ENCODE results near the gene TMED4. TPM values are rescaled to one million over a fixed set of nuclear protein-coding genes. Genes with fewer than 3 reads are reported as not detected.

Gene TMED4
- total and polyA plus RNA-seq, 4 donors = 46.4 to 106 (median 66.7) TPM

- DNase-seq (peak in 1 of 3 donors; percentile 16), ATAC-seq (ENCODE audit: insufficient read depth, low FRiP score) (no peak)
- no peaks in the 10 kb centered on the region for H3K36me3 ChIP-seq (ENCODE audit: control insufficient read depth in 4 of 4, insufficient read depth in 4 of 4, low read length in 4 of 4)
- no peak overlapping the region for H3K4me3 ChIP-seq
- H3K27me3 ChIP-seq (ENCODE audit: control insufficient read depth in 3 of 3, insufficient read depth in 3 of 3, low read length in 2 of 3) = peaks cover 0 to 5% (median 0%) of the 10 kb centered on the region in 3 donors
- no peak for TF ChIP-seq CTCF (IDR thresholded peaks at IDR 0.05; ENCODE audit: control extremely low read depth, extremely low read depth)
- peaks cover 0 to 2% (median 0%) of the 10 kb centered on the region in 4 donors for H3K9me3 ChIP-seq (ENCODE audit: control insufficient read depth in 4 of 4, insufficient read depth in 3 of 4, low read length in 3 of 4)
- no peak overlapping the region for H3K9ac ChIP-seq (ENCODE audit: insufficient read depth in 1 of 2, low read length in 2 of 2)
- H3K4me1 ChIP-seq (ENCODE audit: control insufficient read depth in 5 of 5, insufficient read depth in 5 of 5, low read length in 5 of 5) = no peaks in the 10 kb centered on the region
- H3K27ac ChIP-seq (ENCODE audit: low read depth in 1 of 2, low read length in 1 of 2) = no peak overlapping the region
- whole genome bisulfite sequencing, 2 donors = 41 to 47% methylated on average over 6 of the region's 6 CpGs
Observed at GRCh38 chr7:44547536-44548231, 34.3 kb downstream of the TMED4 start.

DNA sequence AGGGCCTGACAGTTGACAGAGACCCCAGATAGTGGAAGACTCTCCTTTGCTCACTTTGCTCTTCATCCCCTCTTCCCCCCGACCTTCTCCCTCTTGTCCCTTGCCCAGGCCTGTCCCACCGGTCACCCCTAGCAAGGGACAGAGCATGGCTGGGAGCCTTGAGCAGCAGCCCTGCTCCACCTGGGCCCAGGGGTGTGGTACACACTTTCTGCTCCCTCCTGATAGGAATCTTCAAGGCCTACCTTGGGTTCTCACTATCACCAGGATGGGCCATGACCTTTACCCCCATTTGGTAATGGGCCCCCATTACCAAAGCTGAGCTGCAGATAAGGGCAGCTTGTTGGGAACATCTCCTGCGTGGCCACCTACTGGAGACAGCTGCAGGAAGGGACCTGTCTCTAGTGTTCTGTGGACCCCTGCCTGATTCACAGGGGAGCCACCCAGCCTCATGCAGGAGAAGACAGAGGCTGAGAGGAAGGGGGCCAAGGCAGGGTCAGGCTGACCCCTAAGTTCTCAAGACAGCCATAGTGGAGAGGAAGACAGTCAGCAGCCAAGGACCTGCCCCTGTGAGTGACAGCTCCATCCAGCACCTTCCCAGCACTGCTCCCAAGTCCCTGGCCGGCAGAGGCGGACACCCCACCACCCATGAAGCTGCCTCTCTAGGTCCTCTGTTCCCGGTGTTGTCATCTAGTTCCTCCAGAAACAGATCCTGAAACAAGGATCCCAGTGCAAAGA lies 40.0 kb downstream of the TMED4 start:
- Histone ChIP-seq H3K4me3 (no peak overlapping the region), H3K9ac (ENCODE audit: insufficient read depth in 1 of 2, low read length in 2 of 2) (no peak overlapping the region), H3K4me1 (ENCODE audit: control insufficient read depth in 5 of 5, insufficient read depth in 5 of 5, low read length in 5 of 5) (no peaks in the 10 kb centered on the region), H3K27me3 (ENCODE audit: control insufficient read depth in 3 of 3, insufficient read depth in 3 of 3, low read length in 2 of 3) (no peaks in the 10 kb centered on the region), H3K36me3 (ENCODE audit: control insufficient read depth in 4 of 4, insufficient read depth in 4 of 4, low read length in 4 of 4) (no peaks in the 10 kb centered on the region), H3K27ac (ENCODE audit: low read depth in 1 of 2, low read length in 1 of 2) (no peak overlapping the region), H3K9me3 (ENCODE audit: control insufficient read depth in 4 of 4, insufficient read depth in 3 of 4, low read length in 3 of 4) (no peaks in the 10 kb centered on the region)
- no peak for ATAC-seq (ENCODE audit: insufficient read depth, low FRiP score)
- no peak for TF ChIP-seq CTCF (IDR thresholded peaks at IDR 0.05; ENCODE audit: control extremely low read depth, extremely low read depth)
- WGBS, 2 donors = 91 to 94% methylated on average over 6 of the region's 6 CpGs
- DNase-seq = no peak

DNA sequence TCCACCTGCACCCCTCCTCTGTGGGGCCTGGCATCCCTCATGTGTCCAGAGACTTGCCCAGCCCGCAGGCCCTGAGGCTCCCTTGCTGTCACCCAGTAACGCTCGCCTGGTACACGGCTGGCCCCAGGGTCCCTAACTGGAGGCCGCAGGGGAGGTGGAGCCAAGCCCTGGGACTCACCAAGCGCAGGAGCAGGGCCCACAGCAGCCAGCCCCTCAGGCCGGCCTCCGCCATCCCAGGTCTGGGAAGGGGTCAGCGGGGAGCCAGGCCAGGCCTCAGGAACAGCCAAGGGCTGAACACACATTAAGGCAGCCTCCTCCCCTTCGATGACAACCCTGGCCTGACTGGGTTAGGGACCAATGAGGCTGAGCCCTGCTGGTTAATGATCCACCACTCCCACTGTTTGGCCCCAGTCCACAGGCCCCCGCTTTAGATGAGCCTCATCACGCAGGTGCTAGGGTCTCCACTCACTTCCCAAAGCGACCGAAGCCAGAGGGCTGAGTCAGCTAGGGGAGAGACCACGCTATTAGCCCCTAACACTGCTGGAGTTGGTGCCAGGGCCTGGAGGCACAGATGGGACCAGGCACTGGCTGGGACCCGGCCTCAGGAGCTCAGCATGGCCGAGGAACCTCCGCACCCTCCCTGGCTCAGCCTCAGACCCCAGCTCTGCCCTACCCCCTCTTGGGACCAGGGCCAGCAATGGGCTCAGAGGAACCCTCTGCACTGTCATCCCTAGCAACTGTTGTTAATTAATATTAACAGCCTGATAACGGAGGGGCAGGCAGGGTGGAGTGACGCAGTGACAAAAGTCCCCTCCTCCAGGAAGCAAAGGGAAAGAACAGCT lies 40.8 kb downstream of the TMED4 start, which contains the start of gene NPC1L1:
Gene NPC1L1, minus strand, starts transcription at position 303 of the 842 bp plus-strand sequence. Its CDS starts 71 bp downstream, at position 232.
- H3K27me3 ChIP-seq (ENCODE audit: control insufficient read depth in 3 of 3, insufficient read depth in 3 of 3, low read length in 2 of 3) = no peaks in the 10 kb centered on the region
- no peaks in the 10 kb centered on the region for H3K36me3 ChIP-seq (ENCODE audit: control insufficient read depth in 4 of 4, insufficient read depth in 4 of 4, low read length in 4 of 4)
- DNase-seq = no peak
- 84 to 91% methylated on average over 20 of the region's 20 CpGs for WGBS, 2 donors
- no peaks in the 10 kb centered on the region for H3K4me1 ChIP-seq (ENCODE audit: control insufficient read depth in 5 of 5, insufficient read depth in 5 of 5, low read length in 5 of 5)
- no peak for ATAC-seq (ENCODE audit: insufficient read depth, low FRiP score)
- no peak within 1 kb of the TSS for H3K9ac ChIP-seq (ENCODE audit: insufficient read depth in 1 of 2, low read length in 2 of 2)
- no peak within 1 kb of the TSS for H3K4me3 ChIP-seq
- no peak for TF ChIP-seq CTCF (IDR thresholded peaks at IDR 0.05; ENCODE audit: control extremely low read depth, extremely low read depth)
- no peak within 1 kb of the TSS for H3K27ac ChIP-seq (ENCODE audit: low read depth in 1 of 2, low read length in 1 of 2)
- H3K9me3 ChIP-seq (ENCODE audit: control insufficient read depth in 4 of 4, insufficient read depth in 3 of 4, low read length in 3 of 4) = no peaks in the 10 kb centered on the region
